K562 (cell line): ENCODE measurements around the gene EFNA5.

Experiments
- FOS ChIP-seq: IDR thresholded peaks from 3 replicates; pipeline ENCODE4 v1.6.1; 2011; ENCODE audit not compliant: insufficient read length; ENCODE audit errors: extremely low read depth
- POLR2A ChIP-seq: fragments of 450-650 bp; conservative IDR thresholded peaks from 2 replicates; pipeline ENCODE4 v1.6.1; 2016
- POLR2AphosphoS5 ChIP-seq: IDR thresholded peaks from 2 replicates; pipeline ENCODE4 v1.6.1; 2011; ENCODE audit warnings: mild to moderate bottlenecking, low read depth, low read length, moderate library complexity; ENCODE audit not compliant: control insufficient read depth, insufficient read depth
- ZNF140 ChIP-seq: fragments of 250-450 bp; sonication (Bioruptor Pico); IDR thresholded peaks from 2 replicates; pipeline ENCODE4 v1.8.0; 2021; ENCODE audit warnings: moderate library complexity, mild to moderate bottlenecking, inconsistent platforms
- ZNF431 ChIP-seq: sonication (generic); formaldehyde crosslinking; IDR thresholded peaks from 2 replicates; pipeline ENCODE4 v1.8.0; 2022; ENCODE audit warnings: mild to moderate bottlenecking, missing genetic modification reagents
- TF ChIP-seq, protein P1 (sequence below), 3 experiments: IDR thresholded peaks in 2 of 3; conservative IDR thresholded peaks in 1 of 3; 2 replicates each; pipeline ENCODE4 v1.5.1; 2011 to 2012; ENCODE audit warnings: low read length in 3 of 3, mild to moderate bottlenecking in 3 of 3, control low read depth in 2 of 3, improper control_type of control experiment in 1 of 3, inconsistent platforms in 1 of 3, low read depth in 1 of 3, mixed read lengths in 1 of 3, moderate library complexity in 1 of 3; ENCODE audit not compliant: insufficient read depth in 2 of 3
- TF ChIP-seq, protein P2 (sequence below): sonication (generic); formaldehyde crosslinking; IDR thresholded peaks from 2 replicates; pipeline ENCODE4 v1.8.0; 2022; ENCODE audit warnings: missing genetic modification reagents, mild to moderate bottlenecking, moderate library complexity, borderline replicate concordance
- TF ChIP-seq, protein P3 (sequence below): fragments of 450-650 bp; IDR thresholded peaks from 2 replicates; pipeline ENCODE4 v1.6.1; 2016; ENCODE audit warnings: mild to moderate bottlenecking

DNA sequence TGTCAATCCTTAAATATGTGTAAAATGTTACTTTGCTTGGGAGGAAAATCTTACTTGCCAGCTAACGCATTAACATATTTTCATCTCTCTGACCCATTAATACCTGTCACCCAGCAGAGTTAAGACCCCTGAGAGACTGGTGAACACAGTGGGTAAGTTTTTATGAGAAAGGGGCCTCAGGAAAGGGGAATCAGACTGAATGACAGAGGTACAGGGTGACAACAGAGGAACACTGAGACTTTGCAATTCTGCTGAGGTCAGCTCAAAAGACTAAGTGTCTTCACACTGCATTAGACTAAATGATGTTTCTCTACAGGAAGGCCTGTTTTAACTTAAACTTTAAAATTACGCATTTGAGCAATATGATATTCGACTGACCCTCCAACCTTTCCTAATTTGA, 223.8 kb downstream of the EFNA5 start:
- TF ChIP-seq FOS (no peak), ZNF431 (CRISPR knock-in tag) (no peak), POLR2A (no peak), ZNF140 (CRISPR knock-in tag) (no peak), POLR2AphosphoS5 (no peak)
- TF ChIP-seq, protein P1, sequence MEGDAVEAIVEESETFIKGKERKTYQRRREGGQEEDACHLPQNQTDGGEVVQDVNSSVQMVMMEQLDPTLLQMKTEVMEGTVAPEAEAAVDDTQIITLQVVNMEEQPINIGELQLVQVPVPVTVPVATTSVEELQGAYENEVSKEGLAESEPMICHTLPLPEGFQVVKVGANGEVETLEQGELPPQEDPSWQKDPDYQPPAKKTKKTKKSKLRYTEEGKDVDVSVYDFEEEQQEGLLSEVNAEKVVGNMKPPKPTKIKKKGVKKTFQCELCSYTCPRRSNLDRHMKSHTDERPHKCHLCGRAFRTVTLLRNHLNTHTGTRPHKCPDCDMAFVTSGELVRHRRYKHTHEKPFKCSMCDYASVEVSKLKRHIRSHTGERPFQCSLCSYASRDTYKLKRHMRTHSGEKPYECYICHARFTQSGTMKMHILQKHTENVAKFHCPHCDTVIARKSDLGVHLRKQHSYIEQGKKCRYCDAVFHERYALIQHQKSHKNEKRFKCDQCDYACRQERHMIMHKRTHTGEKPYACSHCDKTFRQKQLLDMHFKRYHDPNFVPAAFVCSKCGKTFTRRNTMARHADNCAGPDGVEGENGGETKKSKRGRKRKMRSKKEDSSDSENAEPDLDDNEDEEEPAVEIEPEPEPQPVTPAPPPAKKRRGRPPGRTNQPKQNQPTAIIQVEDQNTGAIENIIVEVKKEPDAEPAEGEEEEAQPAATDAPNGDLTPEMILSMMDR (IDR thresholded peaks at IDR 0.05 in 2 of 3, conservative IDR thresholded peaks at IDR 0.05 in 1 of 3; ENCODE audit: insufficient read depth in 2 of 3, low read depth in 1 of 3, low read length in 3 of 3), result no peak
- TF ChIP-seq, protein P2, sequence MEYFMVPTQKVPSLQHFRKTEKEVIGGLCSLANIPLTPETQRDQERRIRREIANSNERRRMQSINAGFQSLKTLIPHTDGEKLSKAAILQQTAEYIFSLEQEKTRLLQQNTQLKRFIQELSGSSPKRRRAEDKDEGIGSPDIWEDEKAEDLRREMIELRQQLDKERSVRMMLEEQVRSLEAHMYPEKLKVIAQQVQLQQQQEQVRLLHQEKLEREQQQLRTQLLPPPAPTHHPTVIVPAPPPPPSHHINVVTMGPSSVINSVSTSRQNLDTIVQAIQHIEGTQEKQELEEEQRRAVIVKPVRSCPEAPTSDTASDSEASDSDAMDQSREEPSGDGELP (CRISPR knock-in tag), result no peak
- TF ChIP-seq, protein P3, sequence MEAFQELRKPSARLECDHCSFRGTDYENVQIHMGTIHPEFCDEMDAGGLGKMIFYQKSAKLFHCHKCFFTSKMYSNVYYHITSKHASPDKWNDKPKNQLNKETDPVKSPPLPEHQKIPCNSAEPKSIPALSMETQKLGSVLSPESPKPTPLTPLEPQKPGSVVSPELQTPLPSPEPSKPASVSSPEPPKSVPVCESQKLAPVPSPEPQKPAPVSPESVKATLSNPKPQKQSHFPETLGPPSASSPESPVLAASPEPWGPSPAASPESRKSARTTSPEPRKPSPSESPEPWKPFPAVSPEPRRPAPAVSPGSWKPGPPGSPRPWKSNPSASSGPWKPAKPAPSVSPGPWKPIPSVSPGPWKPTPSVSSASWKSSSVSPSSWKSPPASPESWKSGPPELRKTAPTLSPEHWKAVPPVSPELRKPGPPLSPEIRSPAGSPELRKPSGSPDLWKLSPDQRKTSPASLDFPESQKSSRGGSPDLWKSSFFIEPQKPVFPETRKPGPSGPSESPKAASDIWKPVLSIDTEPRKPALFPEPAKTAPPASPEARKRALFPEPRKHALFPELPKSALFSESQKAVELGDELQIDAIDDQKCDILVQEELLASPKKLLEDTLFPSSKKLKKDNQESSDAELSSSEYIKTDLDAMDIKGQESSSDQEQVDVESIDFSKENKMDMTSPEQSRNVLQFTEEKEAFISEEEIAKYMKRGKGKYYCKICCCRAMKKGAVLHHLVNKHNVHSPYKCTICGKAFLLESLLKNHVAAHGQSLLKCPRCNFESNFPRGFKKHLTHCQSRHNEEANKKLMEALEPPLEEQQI, result no peak
